Glomerular visceral epithelial cell (primary cell): Measurements from ENCODE around the gene DCTN5.

Source experiments
- DNase-seq: peaks from one replicate; pipeline ENCODE4 v3.0.0-alpha.2; 2016; ENCODE audit errors: extremely low spot score

DCTN5 gene

DNA sequence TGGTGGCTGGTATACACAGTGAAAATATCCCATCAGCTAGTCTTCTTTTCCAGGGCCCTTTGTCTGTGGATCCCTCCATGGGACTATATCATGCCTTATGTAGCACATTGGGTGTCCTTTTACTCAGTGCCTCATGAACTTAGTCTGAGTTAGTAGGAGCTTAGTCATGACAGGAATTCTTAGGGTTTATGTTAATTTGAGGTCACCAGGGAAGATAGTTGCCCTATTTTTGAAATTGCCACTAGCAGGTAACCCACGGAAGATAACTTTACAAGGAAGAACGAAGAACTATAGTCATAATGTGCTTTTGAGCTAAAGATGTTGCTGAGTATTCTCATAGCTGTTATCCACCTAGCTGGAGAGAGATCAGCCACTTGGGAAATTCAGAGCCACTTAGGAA is 22.7 kb downstream of the DCTN5 start:
- DNase-seq = no peak

DNA sequence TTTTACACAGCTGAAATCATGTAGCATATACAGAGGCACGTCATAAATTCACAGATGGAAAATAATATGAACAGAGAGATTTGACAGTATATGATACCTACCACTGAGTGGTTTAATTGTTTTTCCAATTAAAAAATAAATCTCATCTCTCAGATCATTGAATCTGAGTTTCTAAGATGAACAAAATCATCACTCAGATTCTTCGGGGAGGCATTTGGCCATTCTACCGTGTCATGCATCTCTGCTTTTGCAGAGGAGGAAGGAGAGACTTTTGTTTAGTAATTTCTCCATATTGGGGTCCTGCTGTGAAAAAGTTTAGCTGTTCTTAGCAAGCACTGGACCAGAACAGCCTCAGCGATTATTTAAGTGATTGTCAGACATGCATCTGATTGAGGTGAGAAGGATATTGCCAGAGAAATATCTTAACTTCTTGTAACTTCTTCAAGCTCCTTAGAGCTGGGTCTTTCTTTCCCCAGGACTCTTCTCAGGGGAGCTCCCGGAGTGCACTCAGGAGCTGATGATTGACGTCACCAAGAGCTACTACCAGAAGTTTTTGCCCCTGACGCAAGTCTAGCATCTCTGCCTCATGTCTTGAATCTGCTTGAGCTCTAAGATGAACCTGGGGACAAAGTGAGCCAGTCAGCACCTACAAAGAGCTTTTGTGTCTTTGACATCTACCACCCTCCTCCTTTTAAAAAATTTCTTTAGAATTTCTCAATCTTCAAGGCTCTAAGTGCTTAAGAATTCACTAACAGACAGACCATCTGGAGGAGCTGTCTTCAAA is 25.5 kb downstream of the DCTN5 start:
- no peak for DNase-seq

GRCh38 chr16:23667355-23667659 is 26.0 kb downstream of the DCTN5 start:
- DNase-seq = no peak

GRCh38 chr16:23668225-23668624 is 27.0 kb downstream of the DCTN5 start:
- no peak for DNase-seq

DNA sequence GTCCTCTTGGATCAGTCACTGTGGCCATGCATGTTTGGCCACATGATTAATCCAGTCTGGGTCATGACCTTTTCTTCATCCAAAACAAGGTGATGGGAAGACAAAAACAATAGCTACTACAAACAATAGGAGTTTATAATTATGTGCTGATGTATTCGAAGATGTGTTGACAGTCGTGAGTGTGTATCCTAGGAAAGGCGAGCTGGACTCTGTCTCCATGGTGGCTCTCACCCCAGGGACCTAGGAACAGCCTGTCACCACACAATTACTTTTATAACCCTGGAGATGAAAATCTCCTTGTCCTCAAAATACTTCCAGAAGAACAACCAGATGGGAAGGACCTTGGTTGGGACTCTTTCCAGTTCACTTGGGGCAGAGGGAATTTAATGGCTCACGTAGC is 27.6 kb downstream of the DCTN5 start:
- no peak for DNase-seq

- peak; percentile 83 for DNase-seq
These were observed 29.0 kb downstream of the DCTN5 start for GRCh38 chr16:23670137-23670776.

DNA sequence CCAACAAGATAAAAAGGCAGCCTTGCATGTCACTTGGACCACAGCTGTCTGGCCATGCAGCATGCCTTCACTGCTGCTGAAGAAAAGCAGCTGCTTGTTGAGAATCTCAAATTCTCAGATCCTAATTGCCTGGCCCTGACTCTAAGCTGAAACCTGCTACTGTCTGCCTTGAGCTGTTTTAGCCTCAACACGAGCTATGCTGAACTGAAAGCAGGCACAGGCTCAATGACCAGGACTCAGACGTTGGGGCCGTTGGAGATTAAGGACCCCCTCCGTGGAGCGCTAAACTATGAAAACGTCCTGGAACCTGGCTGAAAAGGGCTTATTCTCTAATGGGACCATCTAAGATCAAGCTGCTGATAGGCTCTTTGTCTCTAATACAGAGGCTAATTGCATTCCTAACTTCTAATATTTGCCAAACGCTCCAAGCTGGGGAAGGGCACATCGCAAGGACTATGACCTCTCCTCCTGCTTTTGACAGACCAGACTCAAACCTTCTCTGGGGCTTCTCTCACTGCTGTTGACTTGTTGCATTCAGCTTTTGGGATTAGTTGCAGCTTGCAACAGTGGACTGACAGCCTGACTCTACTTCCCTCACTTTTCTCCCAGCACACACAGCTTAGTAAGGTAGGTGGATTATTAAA is 32.8 kb downstream of the DCTN5 start:
- no peak for DNase-seq

DNA sequence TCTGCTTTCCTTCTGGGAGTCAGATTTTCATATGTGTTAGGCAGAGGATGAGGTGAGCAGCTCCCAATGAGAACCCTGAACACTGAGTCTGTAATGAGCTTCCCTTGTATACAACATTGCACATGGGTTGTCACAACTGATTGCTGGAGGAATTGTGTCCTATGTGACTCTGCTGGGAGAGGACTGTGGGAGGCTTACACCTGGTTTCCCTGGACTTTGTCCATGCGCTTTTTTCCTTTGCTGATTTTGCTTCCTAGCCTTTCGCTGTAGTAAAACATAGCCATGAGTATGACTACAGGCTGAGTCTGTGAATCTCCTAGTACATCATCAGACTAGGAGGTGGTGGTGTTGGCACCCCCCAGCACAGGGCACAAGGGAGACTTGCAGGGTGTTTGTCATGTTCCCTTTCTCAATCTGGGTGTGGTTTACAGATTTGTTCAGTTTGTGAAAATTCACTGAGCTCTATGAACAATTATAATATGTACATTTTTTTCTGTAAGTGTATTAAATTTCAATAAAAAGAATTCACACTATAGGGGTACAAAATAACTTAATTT is 35.7 kb downstream of the DCTN5 start:
- DNase-seq = no peak

- DNase-seq = peak; percentile 85
These were observed 37.4 kb downstream of the DCTN5 start, which contains the start of gene PLK1 for GRCh38 chr16:23678430-23679273. PLK1 (plus strand) TSS chr16:23678889; CDS start chr16:23678933, 44 bp downstream.

GRCh38 chr16:23679274-23679985 is 38.2 kb downstream of the DCTN5 start:
- DNase-seq = peak; percentile 49

DNA sequence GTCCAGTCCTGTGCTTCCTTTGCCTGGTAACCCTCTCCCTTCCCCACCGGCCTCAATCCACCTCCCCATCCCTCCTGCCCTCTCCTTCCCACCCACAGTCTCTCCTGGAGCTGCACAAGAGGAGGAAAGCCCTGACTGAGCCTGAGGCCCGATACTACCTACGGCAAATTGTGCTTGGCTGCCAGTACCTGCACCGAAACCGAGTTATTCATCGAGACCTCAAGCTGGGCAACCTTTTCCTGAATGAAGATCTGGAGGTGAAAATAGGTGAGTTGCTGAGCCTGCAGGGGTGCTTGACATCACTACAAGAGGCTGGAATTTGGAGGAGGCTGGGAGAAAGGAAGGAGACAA is 38.7 kb downstream of the DCTN5 start:
- DNase-seq = no peak

GRCh38 chr16:23682181-23682580 is 40.9 kb downstream of the DCTN5 start:
- no peak for DNase-seq

DNA sequence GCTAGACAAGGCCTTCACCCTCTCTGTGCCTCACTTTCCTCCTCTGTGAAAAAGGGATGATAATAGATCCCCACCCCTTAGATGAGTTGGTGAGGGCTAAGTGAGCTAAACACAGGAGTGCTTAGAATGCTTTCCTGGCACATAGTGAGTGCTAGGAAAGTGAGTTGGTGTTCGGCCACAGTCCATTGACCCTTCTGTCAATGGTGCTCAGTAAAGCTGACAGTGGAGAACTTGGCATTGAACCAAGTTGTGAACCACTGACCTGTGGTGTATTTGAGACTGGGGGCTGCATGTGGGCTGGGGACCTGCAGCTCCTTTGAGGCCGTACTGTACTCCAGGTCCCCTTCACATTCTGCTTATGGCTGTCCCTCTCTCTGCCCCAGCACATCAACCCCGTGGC is 42.2 kb downstream of the DCTN5 start:
- no peak for DNase-seq

GRCh38 chr16:23687034-23687808 is 46.0 kb downstream of the DCTN5 start:
- DNase-seq = no peak

GRCh38 chr16:23689442-23690187 is 48.3 kb downstream of the DCTN5 start:
- no peak for DNase-seq

GRCh38 chr16:23690771-23691482 is 49.7 kb downstream of the DCTN5 start:
- DNase-seq = no peak

DNA sequence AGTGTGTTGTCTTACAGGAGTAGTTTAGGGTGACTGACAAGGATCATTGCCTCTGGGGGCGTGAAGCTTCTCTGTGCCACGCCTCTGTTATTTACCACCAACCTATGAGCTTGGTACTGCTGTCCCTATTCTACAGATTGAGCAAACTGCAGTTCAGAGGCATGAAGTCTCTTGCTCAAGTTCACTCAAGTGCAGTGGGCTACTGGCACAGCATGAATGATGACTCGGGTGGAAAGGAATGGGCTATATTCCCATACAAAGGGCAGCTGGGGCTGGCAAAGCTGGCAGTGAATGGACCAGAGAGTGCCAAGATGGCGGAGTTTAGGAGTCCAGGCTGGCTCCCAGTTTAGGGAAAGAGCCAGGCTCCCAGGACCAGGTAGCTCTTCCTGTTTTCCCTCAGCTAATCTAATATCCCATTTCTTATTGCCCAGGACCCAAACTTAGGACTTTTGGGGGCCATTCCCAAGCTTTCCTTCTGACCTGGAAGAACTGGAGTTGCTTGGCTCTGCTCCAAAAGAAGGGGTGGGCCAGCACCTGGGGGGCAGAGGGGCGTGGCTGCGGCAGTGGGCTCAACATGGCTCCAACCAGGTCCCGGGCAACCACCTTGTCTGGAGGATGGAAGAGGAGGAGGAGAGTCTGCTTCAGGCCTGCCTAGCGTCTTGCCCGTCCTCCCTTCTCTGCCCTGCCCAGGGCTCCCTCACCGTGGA is 50.4 kb downstream of the DCTN5 start:
- peak; percentile 62 for DNase-seq

- no peak for DNase-seq
These were observed 51.0 kb downstream of the DCTN5 start for GRCh38 chr16:23692190-23692837.
